GM18526 (cell line): Measurements from ENCODE around the gene GNPAT.

Source experiments
- POLR2A ChIP-seq: IDR thresholded peaks from 3 replicates; pipeline ENCODE4 v1.6.1; 2011; ENCODE audit not compliant: insufficient read length; ENCODE audit errors: extremely low read depth

The GNPAT gene

GRCh38 chr1:231266811-231267322, 25.9 kb downstream of the GNPAT start:
- TF ChIP-seq POLR2A, result no peak

DNA sequence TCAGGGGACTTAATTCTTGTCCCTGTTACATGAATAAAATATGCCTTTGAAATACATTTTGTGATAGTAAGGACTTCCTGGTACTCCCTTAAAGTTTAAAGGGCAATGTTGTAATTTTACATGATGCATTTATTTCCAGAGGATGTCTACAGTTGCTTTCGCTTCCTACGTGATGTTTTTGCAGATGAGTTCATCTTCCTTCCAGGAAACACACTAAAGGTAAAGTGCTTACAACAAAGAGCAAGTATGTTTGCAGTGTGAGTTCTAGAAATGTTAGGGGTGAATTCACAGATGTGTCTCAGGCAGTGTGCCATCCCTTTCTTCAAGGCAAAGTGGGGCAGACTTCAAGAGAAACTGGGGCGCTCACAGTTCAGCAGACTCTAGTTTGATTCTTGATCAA, 31.2 kb downstream of the GNPAT start:
- TF ChIP-seq POLR2A, result no peak

- TF ChIP-seq POLR2A, result no peak
Observed at GRCh38 chr1:231272880-231273279, 31.9 kb downstream of the GNPAT start.

DNA sequence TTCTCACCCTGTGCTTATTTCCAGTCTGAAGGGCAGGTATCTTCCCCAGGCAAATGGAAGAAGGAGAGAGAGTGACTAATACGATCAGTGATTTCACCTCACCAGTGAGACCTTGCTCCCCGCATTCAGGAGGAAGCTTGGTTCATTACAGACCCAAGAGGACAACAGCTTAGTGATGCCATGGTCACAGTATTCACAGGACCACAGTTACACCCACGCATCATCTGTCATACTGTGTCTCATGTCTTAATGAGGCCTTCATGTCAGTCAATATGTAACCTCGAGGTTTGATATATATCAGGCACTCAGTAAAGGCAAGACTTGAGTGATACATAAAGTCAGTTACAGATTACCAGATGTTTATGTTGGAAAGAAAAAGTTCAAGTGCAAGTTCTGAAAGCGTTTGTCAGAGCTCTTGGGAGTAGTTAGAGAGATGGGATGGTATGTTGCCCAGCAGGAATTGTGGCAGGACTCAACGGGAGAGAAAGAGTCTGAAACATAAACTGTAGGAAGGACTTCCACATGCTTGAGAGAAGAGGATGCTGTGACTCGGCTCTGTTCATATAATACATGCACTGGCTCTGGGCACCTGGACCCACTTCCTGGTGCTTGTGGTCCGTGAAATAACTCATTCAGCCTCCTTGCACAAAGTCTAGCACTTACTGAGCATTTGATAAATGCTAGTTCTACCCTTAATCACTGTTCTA, 33.3 kb downstream of the GNPAT start:
- TF ChIP-seq POLR2A, result no peak

GRCh38 chr1:231278100-231278790, 37.2 kb downstream of the GNPAT start:
- no peak for TF ChIP-seq POLR2A

DNA sequence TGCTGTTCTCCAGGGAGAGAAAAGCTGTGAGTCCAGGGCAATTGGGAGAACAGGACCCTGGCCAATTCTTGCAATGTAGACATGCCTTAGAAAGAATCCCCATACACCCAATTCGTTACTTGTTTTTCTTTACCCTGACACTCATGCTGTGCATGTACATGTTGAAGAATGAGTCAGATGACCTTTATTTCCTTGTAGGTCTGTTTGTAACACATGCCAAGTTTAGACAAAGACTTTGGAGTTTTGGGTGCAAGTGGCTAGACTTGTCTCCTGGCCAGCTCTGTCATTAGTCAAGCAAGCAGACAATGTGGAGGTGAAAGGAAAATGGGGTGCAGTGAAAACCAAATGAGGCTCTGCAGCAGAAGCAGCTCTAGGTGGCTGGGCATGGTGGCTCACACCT, 38.1 kb downstream of the GNPAT start:
- no peak for TF ChIP-seq POLR2A

GRCh38 chr1:231279683-231280082, 38.7 kb downstream of the GNPAT start:
- TF ChIP-seq POLR2A, result no peak

DNA sequence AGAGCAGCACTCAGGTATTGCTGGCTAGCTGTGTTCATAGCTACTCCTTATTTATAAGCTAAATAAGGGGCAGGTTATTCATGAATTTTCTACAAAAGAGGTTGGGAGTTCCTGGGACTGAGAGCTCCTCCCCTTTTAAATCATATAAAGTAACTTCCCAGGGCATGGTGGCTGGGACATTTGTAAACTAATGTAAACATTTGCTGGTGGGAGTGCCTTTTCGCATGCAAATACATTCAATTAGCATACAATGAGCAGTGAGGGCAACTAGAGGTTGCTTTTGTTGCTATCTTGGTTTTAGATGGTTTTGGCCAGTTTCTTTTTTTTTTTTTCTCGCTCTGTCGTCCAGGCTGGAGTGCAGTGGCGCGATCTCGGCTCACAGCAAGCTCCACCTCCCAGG, 43.4 kb downstream of the GNPAT start:
- TF ChIP-seq POLR2A, result no peak

DNA sequence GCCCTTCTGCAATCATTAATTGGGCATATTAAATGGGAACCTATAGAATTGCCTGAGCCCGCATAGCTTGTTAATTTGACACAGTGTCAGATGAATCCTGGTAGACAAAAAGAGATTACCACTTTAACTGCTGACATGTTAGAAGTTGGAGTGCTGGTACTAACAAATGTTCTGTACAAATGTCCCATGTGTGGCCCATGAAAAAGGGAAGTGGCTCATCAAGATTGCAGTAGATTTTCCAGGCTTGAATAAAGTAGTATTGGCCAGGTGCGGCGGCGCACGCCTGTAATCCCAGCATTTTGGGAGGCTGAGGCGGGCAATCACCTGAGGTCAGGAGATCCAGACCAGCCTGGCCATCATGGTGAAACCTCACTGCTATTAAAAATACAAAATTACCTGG, 45.6 kb downstream of the GNPAT start:
- TF ChIP-seq POLR2A, result no peak

DNA sequence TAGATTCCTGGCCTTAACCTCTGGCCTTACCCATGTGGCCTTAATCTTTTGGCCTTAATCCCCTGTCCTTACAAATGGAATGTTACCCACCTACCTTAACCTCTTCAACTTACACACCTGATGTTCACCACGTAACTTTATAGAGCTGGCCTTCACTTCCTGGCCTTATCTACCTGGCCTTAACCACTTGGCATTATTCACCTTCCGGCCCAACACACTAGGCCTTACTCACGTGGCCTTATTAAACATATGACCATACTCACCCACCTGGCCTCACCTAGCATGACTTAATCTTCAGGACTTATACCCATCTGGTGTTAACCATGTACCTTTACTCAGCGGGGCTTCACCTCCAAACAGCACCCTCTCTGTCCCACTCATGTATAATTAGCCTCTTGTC, 54.9 kb downstream of the GNPAT start:
- TF ChIP-seq POLR2A, result no peak

DNA sequence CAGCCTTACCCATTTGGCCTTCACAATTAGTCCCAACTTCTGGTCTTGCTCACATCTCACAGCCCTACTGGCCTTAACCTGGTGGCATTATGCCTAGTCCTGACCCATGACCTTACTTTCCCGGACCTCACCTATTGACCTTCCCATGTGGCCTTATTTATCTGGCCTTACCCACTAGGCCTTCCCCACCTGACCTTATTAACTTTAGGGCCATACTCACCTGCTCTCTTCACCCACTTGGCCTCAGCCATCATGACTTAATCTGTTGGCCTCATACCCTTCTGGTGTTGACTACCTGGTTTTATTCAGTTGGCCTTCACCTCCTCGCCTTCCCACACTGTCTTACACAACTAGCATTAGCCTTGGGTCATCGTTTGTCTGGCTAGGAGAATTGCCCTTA, 61.0 kb downstream of the GNPAT start:
- no peak for TF ChIP-seq POLR2A

DNA sequence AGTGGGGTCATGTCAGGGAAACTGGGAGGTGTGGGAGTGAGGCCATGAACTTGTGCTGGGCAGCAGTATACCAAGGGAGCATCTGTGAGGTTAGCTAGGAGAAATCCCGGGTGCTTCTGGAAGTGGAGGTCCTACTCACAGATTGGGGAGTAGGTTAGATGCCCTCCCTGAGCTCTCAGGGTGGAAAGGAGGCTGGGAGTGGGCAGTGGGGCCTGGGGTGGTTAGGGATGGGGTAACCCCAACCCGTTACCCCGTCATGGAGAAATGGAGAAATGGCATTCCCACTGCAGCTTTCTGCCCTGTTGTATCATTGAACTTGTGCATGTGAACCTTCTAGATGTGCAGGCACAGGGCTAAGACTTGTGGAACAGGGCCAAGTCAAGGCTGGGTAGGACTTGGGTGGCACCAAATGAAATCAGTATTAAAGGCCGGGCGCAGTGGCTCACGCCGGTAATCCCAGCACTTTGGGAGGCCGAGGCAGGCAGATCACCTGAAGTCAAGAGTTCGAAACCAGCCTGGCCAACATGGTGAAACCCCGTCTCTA, 69.5 kb downstream of the GNPAT start:
- no peak for TF ChIP-seq POLR2A

- no peak for TF ChIP-seq POLR2A
Observed at GRCh38 chr1:231311720-231312431, 70.9 kb downstream of the GNPAT start.

DNA sequence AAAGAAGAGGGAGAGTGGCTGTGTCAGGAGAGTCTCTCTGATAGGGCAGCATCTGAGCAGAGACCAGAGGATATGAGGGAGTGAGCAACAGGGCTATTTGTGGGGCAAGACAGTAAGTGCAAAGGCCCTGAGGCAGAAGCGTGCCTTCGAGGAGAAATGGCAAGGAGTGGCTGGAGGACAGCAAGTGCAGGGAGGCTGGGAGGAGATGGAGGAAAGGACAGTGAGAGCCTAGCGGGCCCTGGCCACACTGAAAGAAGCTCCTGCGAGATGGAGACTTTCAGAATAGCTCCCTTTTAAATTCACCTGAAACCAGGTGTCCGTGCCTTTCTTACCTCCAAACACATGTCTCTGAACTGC, 71.4 kb downstream of the GNPAT start:
- no peak for TF ChIP-seq POLR2A

DNA sequence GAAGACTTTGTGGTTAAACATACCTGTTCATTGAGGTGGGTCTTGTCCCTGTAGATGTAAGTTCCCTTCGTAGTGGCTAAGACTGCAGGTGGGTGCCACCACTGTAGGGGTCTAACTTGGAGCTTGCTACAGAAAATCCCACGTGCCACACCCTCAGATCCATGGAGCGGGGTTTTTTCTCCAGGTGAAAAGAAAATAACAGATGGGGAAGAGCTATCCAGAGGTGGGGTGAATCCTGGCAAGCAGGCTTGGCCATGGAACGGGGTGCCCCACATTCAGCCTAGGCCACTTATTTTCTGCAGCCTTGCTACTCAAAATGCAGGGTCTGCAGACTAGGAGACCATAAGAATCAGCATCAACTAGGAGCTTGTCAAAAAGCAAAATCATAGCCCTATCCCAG, 72.6 kb downstream of the GNPAT start:
- no peak for TF ChIP-seq POLR2A

- no peak for TF ChIP-seq POLR2A
Observed at GRCh38 chr1:231315887-231316286, 74.9 kb downstream of the GNPAT start.
